ENCODE data around the gene SDK1.
A peak's percentile ranks its signal among the peaks of the same experiment; 100 is the strongest.

DNA sequence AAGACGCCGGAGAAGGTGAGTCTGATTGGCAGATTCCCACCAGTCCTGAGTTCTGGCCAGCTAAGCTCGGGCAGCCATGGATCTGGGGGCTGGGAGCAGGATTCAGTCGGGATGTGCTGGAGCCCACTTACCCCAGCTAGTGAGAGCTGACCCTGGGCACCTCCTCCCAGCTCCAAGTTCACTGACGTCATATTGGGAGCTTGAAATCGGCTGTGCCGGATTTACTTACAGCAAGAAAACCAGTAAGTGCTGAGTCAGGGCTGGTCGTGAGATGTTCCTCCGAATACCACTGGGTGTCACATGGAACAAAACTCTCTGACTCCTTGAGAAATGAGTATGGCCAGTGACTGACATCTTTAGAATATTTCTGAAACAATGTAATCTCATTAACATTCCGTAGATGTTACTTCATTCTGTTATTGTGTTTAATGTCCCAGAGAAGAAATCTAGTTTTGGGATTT is 621.2 kb downstream of the SDK1 start:
- TF ChIP-seq, protein P1, sequence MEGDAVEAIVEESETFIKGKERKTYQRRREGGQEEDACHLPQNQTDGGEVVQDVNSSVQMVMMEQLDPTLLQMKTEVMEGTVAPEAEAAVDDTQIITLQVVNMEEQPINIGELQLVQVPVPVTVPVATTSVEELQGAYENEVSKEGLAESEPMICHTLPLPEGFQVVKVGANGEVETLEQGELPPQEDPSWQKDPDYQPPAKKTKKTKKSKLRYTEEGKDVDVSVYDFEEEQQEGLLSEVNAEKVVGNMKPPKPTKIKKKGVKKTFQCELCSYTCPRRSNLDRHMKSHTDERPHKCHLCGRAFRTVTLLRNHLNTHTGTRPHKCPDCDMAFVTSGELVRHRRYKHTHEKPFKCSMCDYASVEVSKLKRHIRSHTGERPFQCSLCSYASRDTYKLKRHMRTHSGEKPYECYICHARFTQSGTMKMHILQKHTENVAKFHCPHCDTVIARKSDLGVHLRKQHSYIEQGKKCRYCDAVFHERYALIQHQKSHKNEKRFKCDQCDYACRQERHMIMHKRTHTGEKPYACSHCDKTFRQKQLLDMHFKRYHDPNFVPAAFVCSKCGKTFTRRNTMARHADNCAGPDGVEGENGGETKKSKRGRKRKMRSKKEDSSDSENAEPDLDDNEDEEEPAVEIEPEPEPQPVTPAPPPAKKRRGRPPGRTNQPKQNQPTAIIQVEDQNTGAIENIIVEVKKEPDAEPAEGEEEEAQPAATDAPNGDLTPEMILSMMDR (IDR thresholded peaks at IDR 0.05), result peak in 5 of 12 donors; percentile 9 to 32 (median 21)
- no peak for TF ChIP-seq POLR2A (IDR thresholded peaks at IDR 0.05)
